GM18508 (cell line): ENCODE data around the gene FANCD2.
"Not testable (repeated sequence)": the region's sequence is repeated elsewhere in the genome, so short reads cannot be mapped to it uniquely, and the experiment has no call there.

Experiments
- ATAC-seq: cut with Tn5 transposase; IDR thresholded peaks from one replicate; pipeline ENCODE4 v1.9.1; 2021; ENCODE audit warnings: moderate number of reproducible peaks; ENCODE audit not compliant: insufficient read depth, unreplicated experiment

Gene FANCD2

GRCh38 chr3:10011631-10012030 is 14.6 kb upstream of the FANCD2 start:
- ATAC-seq: no peak

DNA sequence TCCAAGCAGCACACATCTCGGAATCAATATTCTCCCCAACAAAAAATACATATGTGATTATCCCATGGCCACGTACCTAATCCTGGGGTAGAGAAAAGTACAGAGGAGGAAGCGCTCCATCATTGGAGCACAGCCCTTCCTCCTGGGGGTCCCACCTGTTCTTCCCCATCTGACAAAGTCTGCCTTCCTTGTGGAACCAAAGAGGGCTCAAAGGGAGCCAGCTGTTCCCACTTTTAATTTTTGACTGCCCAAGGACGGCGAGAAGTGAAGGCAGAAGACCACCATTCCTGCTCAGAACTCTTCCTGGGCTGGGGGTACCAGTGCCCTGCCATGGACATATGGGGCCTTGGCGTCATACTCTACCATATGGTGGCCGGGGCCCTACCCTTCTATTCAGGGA is 14.1 kb upstream of the FANCD2 start:
- ATAC-seq: no peak

DNA sequence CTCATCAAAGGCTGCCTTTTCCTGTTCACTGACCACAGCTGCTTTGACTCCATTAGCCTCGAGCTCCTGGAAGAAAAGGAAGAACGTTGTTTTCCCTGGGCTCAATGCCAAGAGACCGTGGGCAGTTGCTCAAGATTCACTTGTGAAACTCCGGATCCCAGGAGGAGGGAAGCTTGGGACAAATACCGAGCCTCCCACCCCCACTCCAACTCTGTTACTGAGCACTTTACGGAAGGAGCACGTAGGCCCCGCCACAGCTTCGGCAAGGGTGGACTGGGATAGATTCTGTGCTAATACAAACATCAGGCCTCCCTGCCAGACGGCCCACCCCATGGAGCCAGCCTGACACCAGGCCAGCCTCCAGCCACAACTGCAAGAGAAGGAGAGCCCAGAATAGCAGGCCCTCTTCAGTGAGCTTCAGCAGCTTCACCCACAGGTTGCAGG is 10.8 kb upstream of the FANCD2 start:
- ATAC-seq: no peak

- no peak for ATAC-seq
These were observed 8.5 kb upstream of the FANCD2 start for GRCh38 chr3:10017636-10018292.

- ATAC-seq: not testable (repeated sequence)
These were observed 7.4 kb upstream of the FANCD2 start for GRCh38 chr3:10018806-10019205.

GRCh38 chr3:10019326-10019725 is 6.9 kb upstream of the FANCD2 start:
- no peak for ATAC-seq

DNA sequence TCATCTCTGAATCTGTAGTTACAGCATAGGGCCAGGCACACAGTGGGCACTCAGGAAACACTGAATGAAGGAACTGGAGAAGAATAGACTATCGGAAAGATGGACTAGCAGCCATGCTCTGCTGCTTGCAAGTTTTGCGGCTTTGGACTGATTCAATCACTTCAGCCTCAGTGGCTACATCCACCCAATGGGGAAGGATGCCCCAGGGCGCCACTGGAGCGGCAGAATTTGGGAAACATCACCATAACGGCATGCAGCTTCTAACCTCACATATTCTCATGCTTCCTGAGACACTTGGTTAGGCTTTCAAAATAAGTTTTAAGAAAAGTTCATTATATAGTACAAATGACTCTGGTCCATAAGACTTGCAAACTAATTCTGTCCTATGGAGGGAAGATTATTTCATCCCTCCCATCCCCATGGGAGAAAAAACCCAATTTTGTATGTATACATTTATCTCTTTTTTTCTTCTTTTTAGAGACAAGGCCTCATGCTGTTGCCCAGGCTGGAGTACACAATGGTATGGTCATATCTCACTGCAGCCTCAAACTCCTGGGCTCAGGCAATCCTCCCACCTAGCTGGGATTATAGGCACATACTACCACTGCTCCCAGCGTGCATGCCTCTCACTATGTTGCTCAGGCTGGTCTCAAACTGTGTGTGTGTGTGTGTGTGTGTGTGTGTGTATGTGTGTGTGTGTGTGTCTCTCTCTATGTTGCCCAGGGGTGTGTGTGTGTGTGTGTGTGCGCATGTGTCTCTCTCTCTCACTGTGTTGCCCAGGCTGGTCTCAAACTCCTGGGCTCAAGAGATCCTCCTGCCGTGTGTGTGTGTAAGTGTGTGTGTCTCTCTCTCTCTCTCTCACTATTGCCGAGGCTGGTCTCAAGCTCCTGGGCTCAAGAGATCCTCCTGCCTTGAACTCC is 4.1 kb upstream of the FANCD2 start:
- ATAC-seq: no peak

- no peak for ATAC-seq
These were observed 2.5 kb upstream of the FANCD2 start for GRCh38 chr3:10023587-10024310.

GRCh38 chr3:10025205-10026083 is 793 bp upstream of the FANCD2 start:
- no peak for ATAC-seq

DNA sequence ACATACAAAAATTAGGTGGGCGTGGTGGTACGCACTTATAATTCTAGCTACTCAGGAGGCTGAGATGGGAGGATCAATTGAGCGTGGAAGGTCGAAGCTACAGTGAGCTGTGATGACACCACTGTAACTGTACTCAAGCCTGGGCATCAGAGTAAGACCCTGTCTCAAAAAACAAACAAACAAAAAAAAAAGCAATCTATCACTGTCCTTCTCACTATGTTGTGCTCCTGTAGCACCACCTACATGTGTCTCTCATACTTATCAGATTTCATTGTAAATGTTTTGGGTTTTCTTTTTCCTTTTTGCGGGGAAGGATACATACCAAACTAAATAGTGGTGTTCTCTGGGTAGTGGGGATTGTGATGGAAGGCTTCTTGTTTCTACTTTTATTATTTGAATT is 14.8 kb downstream of the FANCD2 start:
- no peak for ATAC-seq

GRCh38 chr3:10047876-10048275 is 21.6 kb downstream of the FANCD2 start:
- no peak for ATAC-seq

DNA sequence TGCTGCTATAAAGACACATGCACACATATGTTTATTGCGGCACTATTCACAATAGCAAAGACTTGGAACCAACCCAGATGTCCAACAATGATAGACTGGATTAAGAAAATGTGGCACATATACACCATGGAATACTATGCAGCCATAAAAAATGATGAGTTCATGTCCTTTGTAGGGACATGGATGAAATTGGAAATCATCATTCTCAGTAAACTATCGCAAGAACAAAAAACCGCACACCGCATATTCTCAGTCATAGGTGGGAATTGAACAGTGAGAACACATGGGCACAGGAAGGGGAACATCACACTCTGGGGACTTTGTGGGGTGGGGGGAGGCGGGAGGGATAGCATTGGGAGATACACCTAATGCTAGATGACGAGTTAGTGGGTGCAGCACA is 26.8 kb downstream of the FANCD2 start:
- ATAC-seq: not testable (repeated sequence)

GRCh38 chr3:10055097-10055496 is 28.9 kb downstream of the FANCD2 start:
- no peak for ATAC-seq

DNA sequence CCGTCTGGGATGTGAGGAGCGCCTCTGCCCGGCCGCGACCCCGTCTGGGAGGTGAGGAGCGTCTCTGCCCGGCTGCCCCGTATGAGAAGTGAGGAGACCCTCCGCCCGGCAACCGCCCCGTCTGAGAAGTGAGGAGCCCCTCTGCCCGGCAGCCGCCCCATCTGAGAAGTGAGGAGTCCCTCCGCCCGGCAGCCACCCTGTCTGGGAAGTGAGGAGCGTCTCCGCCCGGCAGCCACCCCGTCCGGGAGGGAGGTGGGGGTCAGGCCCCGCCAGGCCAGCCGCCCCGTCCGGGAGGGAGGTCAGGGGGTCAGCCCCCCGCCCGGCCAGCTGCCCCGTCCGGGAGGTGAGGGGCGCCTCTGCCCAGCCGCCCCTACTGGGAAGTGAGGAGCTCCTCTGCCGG is 43.8 kb downstream of the FANCD2 start:
- not testable (repeated sequence) for ATAC-seq

DNA sequence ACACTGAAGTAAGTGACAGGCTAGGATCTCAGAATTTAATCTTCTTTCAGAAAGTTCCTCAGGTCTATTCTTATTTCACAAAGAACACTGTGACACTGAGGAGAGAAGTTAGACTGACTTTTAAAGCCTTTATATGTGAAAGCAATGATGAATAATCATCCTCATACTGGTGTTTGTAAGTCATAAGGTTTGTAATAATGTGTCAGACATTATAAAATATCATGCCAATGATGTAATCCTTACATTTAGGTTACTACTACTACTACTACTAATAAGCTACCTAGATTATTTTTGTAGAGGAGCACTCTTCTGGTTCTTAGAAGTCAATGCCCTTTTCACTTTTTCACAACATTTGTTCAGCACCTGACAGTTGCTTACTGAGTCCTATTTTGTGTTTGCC is 48.4 kb downstream of the FANCD2 start:
- no peak for ATAC-seq

DNA sequence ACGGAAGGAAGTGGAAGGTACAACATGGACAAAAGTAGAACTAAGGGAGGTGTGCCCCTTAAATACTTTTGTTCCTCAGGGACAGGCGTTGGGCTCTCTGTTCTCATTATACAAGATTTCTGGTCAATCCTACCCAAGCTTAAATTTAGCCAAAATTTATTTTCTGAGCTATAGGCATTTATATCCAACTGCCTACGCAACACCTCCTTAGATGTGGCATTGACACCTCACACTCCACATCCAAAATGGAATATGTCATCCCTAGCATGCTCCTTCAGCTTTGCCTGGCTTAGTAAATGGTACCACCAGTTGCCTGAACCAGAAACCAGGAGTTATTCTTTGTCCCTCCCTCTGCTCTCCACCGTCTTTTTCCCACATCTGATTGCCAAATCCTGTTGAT is 55.6 kb downstream of the FANCD2 start:
- ATAC-seq: no peak

GRCh38 chr3:10085738-10086137 is 59.5 kb downstream of the FANCD2 start:
- ATAC-seq: no peak

DNA sequence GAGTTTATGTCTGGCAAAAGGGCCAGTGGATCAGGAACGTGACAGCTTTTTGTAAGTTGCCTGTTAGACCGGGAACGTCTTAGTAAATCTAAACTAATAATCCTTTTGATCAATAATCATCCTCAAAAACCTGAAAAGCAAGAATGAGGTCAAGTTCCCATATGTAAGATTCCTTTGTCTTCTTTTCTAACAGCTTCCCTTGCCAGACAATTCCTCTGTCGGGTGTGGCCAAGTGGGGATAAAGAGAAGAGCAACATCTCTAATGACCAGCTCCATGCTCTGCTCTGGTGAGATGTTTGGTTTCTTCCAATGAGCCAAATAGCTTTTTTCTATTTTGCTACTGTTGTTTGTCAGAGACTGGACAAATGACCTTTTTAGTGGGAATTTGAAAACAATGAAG is 62.0 kb downstream of the FANCD2 start:
- ATAC-seq: no peak

DNA sequence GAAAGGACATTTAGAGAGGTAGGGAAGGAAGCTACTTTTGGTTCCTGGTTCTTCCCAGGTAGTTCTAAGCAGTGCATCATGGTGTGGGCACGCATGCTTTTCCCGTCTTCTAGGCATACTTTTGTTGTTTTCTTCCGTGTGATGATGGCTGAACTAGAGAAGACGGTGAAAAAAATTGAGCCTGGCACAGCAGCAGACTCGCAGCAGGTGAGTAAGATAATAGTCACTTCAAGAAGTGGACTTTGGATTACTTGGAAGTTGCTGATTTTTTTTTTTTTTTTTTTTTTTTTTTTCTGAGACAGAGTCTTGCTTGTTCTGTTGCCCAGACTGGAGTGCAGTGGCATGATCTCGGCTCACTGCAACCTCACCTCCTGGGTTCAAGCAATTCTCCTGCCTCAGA is 63.9 kb downstream of the FANCD2 start:
- ATAC-seq: no peak

GRCh38 chr3:10090774-10091173 is 64.5 kb downstream of the FANCD2 start:
- not testable (repeated sequence) for ATAC-seq
